Measurements from ENCODE around the gene ASB7. TPM values are rescaled to one million over a fixed set of nuclear protein-coding genes. Genes with fewer than 3 reads are reported as not detected.

ASB7 gene
- total RNA-seq, 1 experiment from 2014 or later, result 14.4 TPM

- no TSS peak for BruUV-seq (replicated peaks)
- Histone ChIP-seq H3K36me3 (ENCODE audit: control insufficient read depth, insufficient read depth, low read length) (no peaks in the 10 kb centered on the region), H3K27me3 (replicated peaks; ENCODE audit: control insufficient read depth, insufficient read depth, low read length) (no peaks in the 10 kb centered on the region), H3K9me3 (no peaks in the 10 kb centered on the region), H3K4me3 (ENCODE audit: low read depth, low read length) (no peak overlapping the region), H3K4me1 (0 out of 2 replicates have a peak, but pooled peaks cover 4% of the 10 kb centered on the region)
- Mint-ChIP-seq H3K4me1 (ENCODE audit: low read depth, unreplicated experiment) (peaks cover 9% of the 10 kb centered on the region), H3K36me3 (ENCODE audit: insufficient read depth, unreplicated experiment) (no peaks in the 10 kb centered on the region), H3K4me3 (ENCODE audit: unreplicated experiment) (no peak overlapping the region), H3K9me3 (ENCODE audit: unreplicated experiment) (no peaks in the 10 kb centered on the region), H3K27me3 (ENCODE audit: insufficient read depth, unreplicated experiment) (no peaks in the 10 kb centered on the region), H3K27ac (ENCODE audit: unreplicated experiment) (no peak overlapping the region)
- intact Hi-C loops (cut with micrococcal nuclease; ENCODE audit: unreplicated experiment), result loop anchor here (5.0 kb wide), 1 partner anchor 52 kb away; no protein-coding TSS in a partner anchor
- POLR2A ChIA-PET, result no interaction called here
- no peak for TF ChIP-seq CTCF (IDR thresholded peaks at IDR 0.05; ENCODE audit: insufficient read depth in 1 of 2, low read depth in 1 of 2, low read length in 1 of 2, severe bottlenecking in 1 of 2, unreplicated experiment in 1 of 2)
- DNase-seq, result no peak
- CTCF ChIA-PET, result interaction anchor here (1.9 kb wide), 1 partner anchor 206 kb away, joined by 7 read pairs; no protein-coding TSS in a partner anchor
Observed at GRCh38 chr15:100670505-100671021, 68.2 kb downstream of the ASB7 start.

- DNase-seq, result no peak
- no peaks in the 10 kb centered on the region for H3K27me3 ChIP-seq (replicated peaks; ENCODE audit: control insufficient read depth, insufficient read depth, low read length)
- H3K9me3 ChIP-seq, result no peaks in the 10 kb centered on the region
- no TSS peak for BruUV-seq (replicated peaks)
- H3K4me1 Mint-ChIP-seq (ENCODE audit: low read depth, unreplicated experiment), result peaks cover 9% of the 10 kb centered on the region
- no peaks in the 10 kb centered on the region for H3K9me3 Mint-ChIP-seq (ENCODE audit: unreplicated experiment)
- intact Hi-C loops (cut with micrococcal nuclease; ENCODE audit: unreplicated experiment), result loop anchor here (5.0 kb wide), 1 partner anchor 51 kb away; no protein-coding TSS in a partner anchor
- H3K36me3 Mint-ChIP-seq (ENCODE audit: insufficient read depth, unreplicated experiment), result no peaks in the 10 kb centered on the region
- 0 out of 2 replicates have a peak, but pooled peaks cover 4% of the 10 kb centered on the region for H3K4me1 ChIP-seq
- H3K27ac Mint-ChIP-seq (ENCODE audit: unreplicated experiment), result no peak overlapping the region
- H3K4me3 ChIP-seq (ENCODE audit: low read depth, low read length), result no peak overlapping the region
- no peaks in the 10 kb centered on the region for H3K36me3 ChIP-seq (ENCODE audit: control insufficient read depth, insufficient read depth, low read length)
- no peak for TF ChIP-seq CTCF (IDR thresholded peaks at IDR 0.05; ENCODE audit: insufficient read depth in 1 of 2, low read depth in 1 of 2, low read length in 1 of 2, severe bottlenecking in 1 of 2, unreplicated experiment in 1 of 2)
- POLR2A ChIA-PET, result no interaction called here
- peak overlapping the region; percentile 51 for H3K4me3 Mint-ChIP-seq (ENCODE audit: unreplicated experiment)
- CTCF ChIA-PET, result interaction anchor here (1.3 to 1.9 kb wide), 2 partner anchors 202 to 205 kb away, joined by 7 to 8 read pairs; no protein-coding TSS in a partner anchor
- no peaks in the 10 kb centered on the region for H3K27me3 Mint-ChIP-seq (ENCODE audit: insufficient read depth, unreplicated experiment)
Observed at GRCh38 chr15:100671124-100671680, 68.8 kb downstream of the ASB7 start.

GRCh38 chr15:100671858-100672543 is 69.6 kb downstream of the ASB7 start:
- H3K4me1 ChIP-seq, result 0 out of 2 replicates have a peak, but pooled peaks cover 4% of the 10 kb centered on the region
- Mint-ChIP-seq H3K36me3 (ENCODE audit: insufficient read depth, unreplicated experiment) (no peaks in the 10 kb centered on the region), H3K9me3 (ENCODE audit: unreplicated experiment) (no peaks in the 10 kb centered on the region), H3K27me3 (ENCODE audit: insufficient read depth, unreplicated experiment) (no peaks in the 10 kb centered on the region), H3K4me3 (ENCODE audit: unreplicated experiment) (peak overlapping the region; percentile 51), H3K4me1 (ENCODE audit: low read depth, unreplicated experiment) (peaks cover 9% of the 10 kb centered on the region), H3K27ac (ENCODE audit: unreplicated experiment) (no peak overlapping the region)
- H3K9me3 ChIP-seq, result no peaks in the 10 kb centered on the region
- no peaks in the 10 kb centered on the region for H3K27me3 ChIP-seq (replicated peaks; ENCODE audit: control insufficient read depth, insufficient read depth, low read length)
- ChIA-PET CTCF (interaction anchor here (1.3 to 1.9 kb wide), 2 partner anchors 201 to 204 kb away, joined by 7 to 8 read pairs; no protein-coding TSS in a partner anchor), POLR2A (no interaction called here)
- no peaks in the 10 kb centered on the region for H3K36me3 ChIP-seq (ENCODE audit: control insufficient read depth, insufficient read depth, low read length)
- TF ChIP-seq CTCF (IDR thresholded peaks at IDR 0.05; ENCODE audit: insufficient read depth in 1 of 2, low read depth in 1 of 2, low read length in 1 of 2, severe bottlenecking in 1 of 2, unreplicated experiment in 1 of 2), result peak; percentile 59
- no TSS peak for BruUV-seq (replicated peaks)
- intact Hi-C loops (cut with micrococcal nuclease; ENCODE audit: unreplicated experiment), result loop anchor here (1.0 to 5.0 kb wide), 4 partner anchors 50 to 335 kb away; no protein-coding TSS in a partner anchor
- DNase-seq, result peak; percentile 52 to 66
- H3K4me3 ChIP-seq (ENCODE audit: low read depth, low read length), result no peak overlapping the region

Measured in Caco-2 (cell line).